Ishikawa (cell line): Measurements from ENCODE around the gene SPATC1L.

ENCODE experiments used
- CEBPB ChIP-seq: IDR thresholded peaks from 2 replicates; pipeline ENCODE4 v1.6.1; 2012
- CREB1 ChIP-seq: IDR thresholded peaks from 2 replicates; pipeline ENCODE4 v1.6.1; 2012; ENCODE audit warnings: low read depth
- EGR1 ChIP-seq: IDR thresholded peaks from 2 replicates; pipeline ENCODE4 v1.6.1; 2012
- EP300 ChIP-seq: IDR thresholded peaks from 2 replicates; pipeline ENCODE4 v1.6.1; 2012; ENCODE audit warnings: borderline replicate concordance
- FOXM1 ChIP-seq: IDR thresholded peaks from 2 replicates; pipeline ENCODE4 v1.6.1; 2012; ENCODE audit warnings: low read depth, borderline replicate concordance
- NFIC ChIP-seq: IDR thresholded peaks from 2 replicates; pipeline ENCODE4 v1.6.1; 2012
- RAD21 ChIP-seq: IDR thresholded peaks from 2 replicates; pipeline ENCODE4 v1.6.1; 2012; ENCODE audit warnings: low read depth
- REST ChIP-seq: IDR thresholded peaks from 2 replicates; pipeline ENCODE4 v1.6.1; 2012; ENCODE audit warnings: low read depth, mild to moderate bottlenecking
- TAF1 ChIP-seq: IDR thresholded peaks from 2 replicates; pipeline ENCODE4 v1.6.1; 2012; ENCODE audit warnings: low read depth, mild to moderate bottlenecking
- TCF12 ChIP-seq: IDR thresholded peaks from 2 replicates; pipeline ENCODE4 v1.6.1; 2012; ENCODE audit warnings: low read depth
- TEAD4 ChIP-seq: IDR thresholded peaks from 2 replicates; pipeline ENCODE4 v1.6.1; 2012
- USF1 ChIP-seq: IDR thresholded peaks from 2 replicates; pipeline ENCODE4 v1.6.1; 2012
- YY1 ChIP-seq: IDR thresholded peaks from 2 replicates; pipeline ENCODE4 v1.6.1; 2012; ENCODE audit warnings: low read depth
- ZBTB7A ChIP-seq: IDR thresholded peaks from 2 replicates; pipeline ENCODE4 v1.6.1; 2012; ENCODE audit warnings: low read depth
- TF ChIP-seq, protein P1 (sequence below): IDR thresholded peaks from 2 replicates; pipeline ENCODE4 v1.6.1; 2012

SPATC1L gene

GRCh38 chr21:46116189-46116775 lies 68.0 kb downstream of the SPATC1L start:
- TF ChIP-seq ZBTB7A (no peak), TEAD4 (no peak), FOXM1 (no peak), TCF12 (no peak), YY1 (no peak), USF1 (no peak), EP300 (no peak), EGR1 (no peak), RAD21 (no peak), NFIC (no peak), REST (no peak), CEBPB (no peak), CREB1 (no peak), TAF1 (no peak)
- TF ChIP-seq, protein P1, sequence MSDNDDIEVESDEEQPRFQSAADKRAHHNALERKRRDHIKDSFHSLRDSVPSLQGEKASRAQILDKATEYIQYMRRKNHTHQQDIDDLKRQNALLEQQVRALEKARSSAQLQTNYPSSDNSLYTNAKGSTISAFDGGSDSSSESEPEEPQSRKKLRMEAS, result no peak

DNA sequence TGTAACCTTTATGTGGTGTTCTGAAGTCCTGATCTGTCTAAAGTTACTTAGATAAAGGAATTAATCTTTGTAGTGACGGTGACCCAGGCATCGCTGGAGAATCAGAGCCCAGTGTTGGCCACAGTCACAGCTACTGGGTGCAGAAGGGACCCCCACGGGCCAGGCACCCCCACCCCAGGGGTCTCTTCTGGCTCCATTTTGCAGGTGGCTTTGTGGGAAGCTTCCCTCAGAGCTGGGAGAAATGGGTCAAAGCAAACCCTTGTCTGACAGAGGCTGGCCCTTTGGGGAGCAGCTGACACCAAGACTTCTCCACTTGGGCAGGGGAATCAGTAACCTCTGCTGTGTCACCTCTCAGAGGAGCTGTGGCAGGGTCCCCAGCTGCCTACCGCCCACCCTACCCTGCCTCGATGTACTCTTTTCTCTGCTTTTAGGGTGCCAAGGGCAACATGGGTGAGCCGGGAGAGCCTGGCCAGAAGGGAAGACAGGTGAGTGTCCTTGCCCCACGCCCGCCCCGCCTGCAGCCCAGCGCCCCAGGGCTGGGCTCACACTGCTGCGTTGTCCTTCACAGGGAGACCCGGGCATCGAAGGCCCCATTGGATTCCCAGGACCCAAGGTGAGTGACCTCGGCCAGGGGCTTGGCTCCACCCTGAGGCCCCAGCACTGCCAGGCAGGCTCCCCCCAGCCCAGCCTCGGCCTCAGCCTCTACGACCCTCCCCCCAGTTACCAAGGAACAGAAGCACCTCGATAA lies 68.6 kb downstream of the SPATC1L start:
- TF ChIP-seq TEAD4 (no peak), EGR1 (no peak), USF1 (no peak), YY1 (no peak), EP300 (no peak)

DNA sequence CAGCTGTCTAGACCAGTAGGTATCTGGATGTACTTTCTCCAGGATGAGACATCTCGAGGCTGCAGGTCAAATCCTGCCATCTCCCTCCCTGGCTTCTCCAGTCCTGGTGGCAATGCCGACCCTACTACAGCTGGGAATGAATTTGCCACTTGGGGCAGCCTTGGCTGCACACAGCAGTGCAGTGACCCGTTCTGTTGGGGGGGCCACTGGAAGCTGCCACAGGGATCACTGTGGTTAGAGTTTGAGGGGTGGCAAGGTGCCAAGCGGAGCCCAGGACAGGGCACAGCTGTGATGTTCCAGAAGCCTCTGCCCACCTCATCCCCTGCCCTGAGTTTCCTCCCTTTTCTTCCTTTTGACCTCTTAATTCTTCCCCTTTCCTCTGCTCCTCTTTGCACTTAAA lies 69.3 kb downstream of the SPATC1L start:
- TF ChIP-seq NFIC (no peak), TAF1 (no peak), YY1 (no peak), EP300 (no peak), CREB1 (no peak), RAD21 (no peak), FOXM1 (no peak), EGR1 (no peak), TCF12 (no peak), CEBPB (no peak), TEAD4 (no peak)
- TF ChIP-seq, protein P1, result no peak

DNA sequence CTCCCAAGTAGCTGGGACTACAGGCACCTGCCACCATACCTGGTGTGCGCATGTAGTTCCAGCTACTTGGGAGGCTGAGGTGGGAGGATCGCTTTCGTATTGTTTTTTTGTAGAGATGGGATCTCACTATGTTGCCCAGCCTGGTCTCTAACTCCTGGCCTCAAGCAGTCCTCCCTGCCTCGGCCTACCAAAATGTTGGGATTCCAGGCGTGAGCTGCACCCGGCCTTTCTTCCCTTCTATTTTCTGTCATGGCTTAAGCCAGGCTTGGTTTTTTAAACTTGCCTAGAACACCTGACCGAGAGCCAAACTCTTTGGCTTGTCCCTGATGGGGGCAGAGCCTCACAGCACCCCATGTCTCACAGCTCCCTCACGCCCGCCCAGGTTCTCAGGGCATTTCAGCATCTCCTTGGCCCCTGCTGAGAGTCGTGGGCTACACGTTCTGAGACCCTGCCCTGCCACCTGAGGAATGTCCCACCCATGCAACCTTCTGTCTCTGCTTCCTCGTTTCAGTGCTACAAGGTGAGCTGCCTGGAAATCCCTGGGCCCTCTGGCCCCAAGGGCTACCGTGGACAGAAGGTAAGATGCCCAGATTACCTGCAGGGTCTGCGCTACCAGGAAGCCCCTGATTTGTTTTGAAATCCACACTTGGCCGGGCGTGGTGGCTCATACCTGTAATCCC lies 70.6 kb downstream of the SPATC1L start:
- TF ChIP-seq EP300, result no peak
- TF ChIP-seq TCF12, result no peak
- TF ChIP-seq, protein P1, result no peak
- TF ChIP-seq EGR1, result no peak
- no peak for TF ChIP-seq TEAD4
- TF ChIP-seq NFIC, result no peak
- no peak for TF ChIP-seq TAF1
- no peak for TF ChIP-seq USF1
- no peak for TF ChIP-seq FOXM1
- TF ChIP-seq YY1, result no peak
- TF ChIP-seq RAD21, result no peak
- TF ChIP-seq ZBTB7A, result no peak

GRCh38 chr21:46112725-46113215 lies 71.5 kb downstream of the SPATC1L start:
- TF ChIP-seq REST, result no peak
